HG03439 (cell line): ENCODE measurements around the gene OR6B1.
"Not testable (repeated sequence)": the region's sequence is repeated elsewhere in the genome, so short reads cannot be mapped to it uniquely, and the experiment has no call there.

ENCODE experiments used
- ATAC-seq: cut with Tn5 transposase; IDR thresholded peaks from one replicate; pipeline ENCODE4 v1.9.1; 2021; ENCODE audit warnings: mild to moderate bottlenecking, moderate library complexity; ENCODE audit not compliant: unreplicated experiment

OR6B1 gene

GRCh38 chr7:144004703-144005102 lies 4.6 kb downstream of the OR6B1 start:
- no peak for ATAC-seq

- ATAC-seq, result no peak
Observed at GRCh38 chr7:144006029-144006691, 6.0 kb downstream of the OR6B1 start.

- no peak for ATAC-seq
Observed at GRCh38 chr7:144006692-144007042, 6.5 kb downstream of the OR6B1 start.

- ATAC-seq, result no peak
Observed at GRCh38 chr7:144009361-144009760, 9.2 kb downstream of the OR6B1 start.

GRCh38 chr7:144010061-144010460 lies 9.9 kb downstream of the OR6B1 start:
- not testable (repeated sequence) for ATAC-seq

- not testable (repeated sequence) for ATAC-seq
Observed at GRCh38 chr7:144010821-144011220, 10.7 kb downstream of the OR6B1 start.

GRCh38 chr7:144011458-144012230 lies 11.5 kb downstream of the OR6B1 start:
- no peak for ATAC-seq

- no peak for ATAC-seq
Observed at GRCh38 chr7:144018065-144018464, 17.9 kb downstream of the OR6B1 start.

GRCh38 chr7:144019457-144019856 lies 19.3 kb downstream of the OR6B1 start:
- ATAC-seq, result no peak

GRCh38 chr7:144020340-144020739 lies 20.2 kb downstream of the OR6B1 start:
- no peak for ATAC-seq

- no peak for ATAC-seq
Observed at GRCh38 chr7:144022169-144022568, 22.0 kb downstream of the OR6B1 start.

- ATAC-seq, result no peak
Observed at GRCh38 chr7:144023171-144023827, 23.2 kb downstream of the OR6B1 start.

GRCh38 chr7:144024213-144024612 lies 24.1 kb downstream of the OR6B1 start:
- no peak for ATAC-seq

- no peak for ATAC-seq
Observed at GRCh38 chr7:144026203-144026883, 26.2 kb downstream of the OR6B1 start.

GRCh38 chr7:144027070-144027469 lies 26.9 kb downstream of the OR6B1 start:
- no peak for ATAC-seq

- ATAC-seq, result no peak
Observed at GRCh38 chr7:144027974-144028373, 27.9 kb downstream of the OR6B1 start.

GRCh38 chr7:144028547-144028946 lies 28.4 kb downstream of the OR6B1 start:
- ATAC-seq, result no peak

GRCh38 chr7:144032516-144032915 lies 32.4 kb downstream of the OR6B1 start:
- no peak for ATAC-seq

- ATAC-seq, result no peak
Observed at GRCh38 chr7:144032985-144033709, 33.0 kb downstream of the OR6B1 start.

- no peak for ATAC-seq
Observed at GRCh38 chr7:144035385-144035784, 35.3 kb downstream of the OR6B1 start.
